Stimulated activated CD4-positive, alpha-beta T cell treated with anti-CD3 and anti-CD28 coated beads, Interleukin-1b, Interleukin-23, amount 100 ng/mL, for 48 hours (primary cell): ENCODE results near the gene ZFAND3.

Experiments
- DNase-seq: peaks from one replicate; pipeline ENCODE4 v3.0.0-alpha.2; 2020

ZFAND3 gene

GRCh38 chr6:37830225-37830624 is 10.7 kb downstream of the ZFAND3 start:
- DNase-seq = no peak

- DNase-seq = no peak
Observed at GRCh38 chr6:37831457-37831856, 11.9 kb downstream of the ZFAND3 start.

GRCh38 chr6:37835923-37836322 is 16.4 kb downstream of the ZFAND3 start:
- no peak for DNase-seq

GRCh38 chr6:37838219-37838921 is 18.8 kb downstream of the ZFAND3 start:
- DNase-seq = no peak

GRCh38 chr6:37840143-37840939 is 20.8 kb downstream of the ZFAND3 start:
- DNase-seq = no peak

GRCh38 chr6:37840940-37841300 is 21.4 kb downstream of the ZFAND3 start:
- DNase-seq = no peak

GRCh38 chr6:37845026-37845911 is 25.7 kb downstream of the ZFAND3 start:
- DNase-seq = no peak

- no peak for DNase-seq
Observed at GRCh38 chr6:37845930-37846329, 26.4 kb downstream of the ZFAND3 start.

DNA sequence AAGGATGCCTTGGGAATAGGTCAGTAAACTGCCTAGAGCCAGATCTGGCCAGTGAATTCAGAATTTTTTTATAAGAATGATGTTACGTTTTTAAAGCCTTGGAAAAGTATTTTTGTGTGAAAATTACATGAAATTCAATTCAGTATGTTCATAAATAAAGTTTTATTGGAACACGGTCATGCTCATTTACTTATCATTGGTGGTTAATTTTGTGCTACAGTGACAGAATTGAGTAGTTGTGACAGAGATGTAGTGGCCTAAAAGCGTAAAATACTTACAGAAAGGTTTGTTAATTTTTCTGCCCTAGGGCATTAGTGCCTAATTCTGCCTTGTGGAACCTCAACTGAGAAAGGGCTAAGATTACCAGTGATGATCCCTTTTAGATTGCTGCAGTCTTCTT is 28.2 kb downstream of the ZFAND3 start:
- no peak for DNase-seq

DNA sequence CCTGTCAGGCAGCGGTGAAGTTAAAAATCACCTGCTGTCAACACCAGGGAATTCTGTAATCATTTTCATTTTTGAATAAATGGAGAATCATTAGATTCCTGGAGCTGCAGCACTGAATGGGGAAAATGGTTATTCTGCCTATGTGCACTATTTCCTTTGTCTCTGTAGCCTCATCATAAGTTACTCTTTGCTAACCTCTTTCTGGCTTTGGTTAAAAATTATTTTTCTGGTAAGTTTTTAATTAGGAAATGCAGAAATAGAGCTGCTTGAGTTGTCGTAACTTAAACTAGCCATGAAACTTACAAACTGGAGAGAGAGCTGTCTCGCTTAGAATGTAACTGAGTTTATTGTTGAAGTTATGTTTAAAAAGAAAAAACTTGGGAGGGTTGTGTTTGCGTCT is 28.8 kb downstream of the ZFAND3 start:
- DNase-seq = no peak

DNA sequence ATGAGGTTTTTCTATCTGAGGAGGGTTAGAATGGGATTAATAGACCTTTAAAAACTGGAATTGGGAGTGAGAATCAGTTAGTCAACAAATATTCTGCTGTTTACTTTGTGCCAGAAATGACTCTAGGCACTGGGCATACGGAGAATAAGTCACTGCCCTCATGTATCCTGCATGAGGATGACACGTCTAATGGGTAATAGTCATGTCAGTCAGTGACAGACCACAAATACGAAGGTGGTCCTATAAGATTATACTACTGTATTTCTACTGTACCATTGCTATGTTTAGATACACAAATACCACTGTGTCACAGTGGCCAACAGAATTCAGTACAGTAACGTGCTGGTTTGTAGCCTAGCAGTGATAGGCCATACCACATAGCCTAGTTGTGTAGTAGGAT is 30.7 kb downstream of the ZFAND3 start:
- DNase-seq = no peak

GRCh38 chr6:37850728-37851285 is 31.3 kb downstream of the ZFAND3 start:
- DNase-seq = no peak

GRCh38 chr6:37851997-37852524 is 32.5 kb downstream of the ZFAND3 start:
- no peak for DNase-seq

DNA sequence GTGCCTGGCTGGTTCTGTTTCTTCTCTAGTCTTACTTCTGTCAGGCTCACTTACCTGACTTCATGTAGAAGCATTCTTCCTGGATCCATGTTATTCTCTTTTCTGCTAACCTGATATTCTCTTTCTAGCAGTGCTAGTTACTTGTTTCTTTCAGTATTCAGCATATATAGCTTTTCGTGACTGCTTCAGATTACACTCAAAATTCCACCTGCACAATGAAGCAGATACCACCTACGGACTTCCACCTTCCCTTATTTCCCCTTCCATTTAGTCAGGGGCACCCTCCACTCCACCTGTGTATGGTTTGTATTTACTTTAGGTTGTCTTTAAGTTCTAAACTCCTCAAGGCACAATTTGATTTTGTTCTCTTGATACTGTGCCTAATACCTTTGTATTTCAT is 36.8 kb downstream of the ZFAND3 start:
- DNase-seq = no peak

- no peak for DNase-seq
Observed at GRCh38 chr6:37858363-37858762, 38.8 kb downstream of the ZFAND3 start.

DNA sequence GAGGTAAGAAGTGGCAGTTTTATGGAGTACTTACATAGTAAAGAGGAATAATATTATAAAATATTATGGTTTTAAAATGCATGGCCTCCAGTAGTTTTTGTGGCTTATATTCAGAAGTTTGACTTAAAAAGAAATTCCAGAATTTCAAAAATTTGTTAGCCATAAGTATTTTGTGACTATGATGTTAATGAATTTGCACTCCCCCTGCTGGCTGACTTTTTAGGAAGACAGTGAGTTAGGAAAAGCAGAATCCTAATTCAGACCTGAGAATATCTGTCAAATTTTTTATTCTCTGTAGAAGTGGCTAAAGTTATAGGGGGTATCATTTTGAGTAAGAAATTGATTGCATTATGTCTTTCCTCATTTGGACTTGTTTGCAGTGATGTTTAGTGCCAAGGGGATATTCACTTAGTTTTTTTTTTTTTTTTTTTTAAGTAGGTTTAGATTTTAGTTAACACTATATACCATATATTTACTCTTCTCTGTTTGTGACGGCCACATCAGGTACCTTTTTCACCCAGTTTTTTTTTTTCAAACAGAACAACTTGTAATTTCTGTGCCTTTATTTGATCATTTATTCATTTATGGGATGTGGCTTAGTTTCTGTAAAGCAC is 40.8 kb downstream of the ZFAND3 start:
- no peak for DNase-seq

DNA sequence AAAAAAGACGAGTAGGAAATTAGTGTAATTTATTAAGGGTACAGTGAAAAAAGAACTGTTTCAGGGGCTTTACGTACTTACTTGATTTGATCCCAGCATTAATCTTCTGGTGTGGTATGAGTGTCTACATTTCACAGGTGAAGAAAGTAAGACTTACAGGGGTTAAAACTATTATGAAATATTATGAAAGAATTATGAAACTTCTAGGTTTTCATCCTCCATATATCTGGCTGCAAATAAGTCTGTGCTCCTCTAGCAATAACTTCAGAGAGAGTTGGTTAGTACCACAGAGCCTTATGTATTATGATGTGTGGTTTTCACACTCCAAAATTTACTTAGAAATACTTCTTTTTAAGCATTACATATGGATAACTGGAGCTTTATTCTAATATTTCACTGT is 41.9 kb downstream of the ZFAND3 start:
- no peak for DNase-seq

DNA sequence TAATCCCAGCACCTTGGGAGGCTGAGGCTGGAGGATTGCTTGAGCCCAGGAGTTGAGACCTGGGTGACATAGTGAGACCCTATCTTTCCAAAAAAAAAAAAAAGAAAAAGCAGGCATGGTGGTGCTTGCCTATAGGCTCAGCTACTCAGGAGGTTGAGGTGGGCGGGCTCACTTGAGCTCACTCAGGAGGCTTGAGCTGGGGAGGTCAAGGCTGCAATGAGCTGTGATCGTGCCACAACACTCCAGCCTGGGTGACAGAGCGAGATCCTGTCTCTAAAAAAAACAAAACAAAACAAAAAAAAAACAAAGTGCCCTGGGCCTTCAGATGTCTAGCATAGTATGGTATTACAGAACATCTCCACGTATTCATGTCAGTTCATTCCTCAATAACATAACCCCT is 42.9 kb downstream of the ZFAND3 start:
- no peak for DNase-seq

GRCh38 chr6:37862992-37863391 is 43.5 kb downstream of the ZFAND3 start:
- no peak for DNase-seq

GRCh38 chr6:37864250-37864649 is 44.7 kb downstream of the ZFAND3 start:
- no peak for DNase-seq

GRCh38 chr6:37865504-37865903 is 46.0 kb downstream of the ZFAND3 start:
- no peak for DNase-seq
